Cerebellar cortex (tissue), 1 donor: ENCODE results near the gene RHEX.
"Not testable (repeated sequence)": the region's sequence is repeated elsewhere in the genome, so short reads cannot be mapped to it uniquely, and the experiment has no call there.

Experiments
- DNase-seq: peaks from one replicate; pipeline ENCODE4 v3.0.0-alpha.2; 2015; ENCODE audit warnings: low spot score

Gene RHEX, protein sequence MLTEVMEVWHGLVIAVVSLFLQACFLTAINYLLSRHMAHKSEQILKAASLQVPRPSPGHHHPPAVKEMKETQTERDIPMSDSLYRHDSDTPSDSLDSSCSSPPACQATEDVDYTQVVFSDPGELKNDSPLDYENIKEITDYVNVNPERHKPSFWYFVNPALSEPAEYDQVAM

DNA sequence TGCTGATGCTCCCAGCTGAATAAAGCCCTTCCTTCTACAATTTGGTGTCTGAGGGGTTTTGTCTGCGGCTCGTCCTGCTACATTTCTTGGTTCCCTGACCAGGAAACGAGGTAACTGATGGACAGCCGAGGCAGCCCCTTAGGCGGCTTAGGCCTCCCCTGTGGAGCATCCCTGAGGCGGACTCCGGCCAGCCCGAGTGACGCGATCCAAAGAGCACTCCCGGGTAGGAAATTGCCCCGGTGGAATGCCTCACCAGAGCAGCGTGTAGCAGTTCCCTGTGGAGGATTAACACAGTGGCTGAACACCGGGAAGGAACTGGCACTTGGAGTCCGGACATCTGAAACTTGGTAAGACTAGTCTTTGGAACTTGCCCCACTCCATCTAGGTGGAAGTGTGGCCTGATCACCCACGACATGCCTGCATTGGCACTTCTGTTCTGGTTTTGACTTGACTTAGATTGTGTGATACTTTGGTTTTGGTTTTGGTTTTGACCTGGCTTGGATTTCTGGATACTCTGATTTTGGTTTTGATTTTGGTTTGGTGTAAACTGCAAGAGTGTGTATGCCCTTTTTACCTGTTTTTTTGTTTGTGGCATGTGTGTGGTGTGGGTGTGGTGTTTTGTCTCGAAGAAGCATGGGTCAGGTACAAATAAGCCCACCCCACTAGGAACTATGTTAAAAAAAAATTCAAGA, at the start of gene RHEX:
TSS of gene RHEX (plus strand) at position 255 of the 692 bp plus-strand sequence. CDS start 44,656 bp downstream, outside the sequence.
- not testable (repeated sequence) for DNase-seq

DNA sequence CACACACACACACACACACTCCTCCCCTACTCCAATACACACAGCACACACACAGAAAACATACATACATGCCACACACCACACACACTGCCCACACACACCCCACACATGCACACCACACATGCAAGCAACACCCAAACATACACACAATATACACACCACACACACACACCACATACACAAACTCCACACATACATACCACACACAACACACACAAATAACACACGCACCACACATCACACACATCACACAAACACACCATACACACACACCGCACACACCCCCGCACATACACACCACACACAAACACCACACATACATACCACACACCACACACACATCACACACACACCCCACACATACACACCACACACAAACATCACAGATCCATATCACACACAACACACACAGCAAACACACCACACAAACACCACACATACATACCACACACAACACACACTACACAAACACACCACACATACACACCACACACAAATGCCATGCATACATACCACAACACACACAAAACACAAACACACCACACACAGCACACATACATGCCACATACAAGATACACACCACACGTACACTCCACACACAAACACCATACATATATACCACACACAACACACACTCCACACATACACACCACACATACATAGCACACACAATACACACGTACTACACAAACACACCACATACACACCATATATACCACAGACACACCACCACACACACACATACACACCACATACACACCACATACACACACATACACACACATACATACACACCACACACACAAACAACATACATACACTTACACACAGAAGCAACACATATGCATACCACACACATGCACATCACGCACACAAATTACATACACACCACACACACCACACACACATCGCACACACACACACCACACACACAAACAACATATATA, 48.8 kb upstream of the RHEX start:
- no peak for DNase-seq

DNA sequence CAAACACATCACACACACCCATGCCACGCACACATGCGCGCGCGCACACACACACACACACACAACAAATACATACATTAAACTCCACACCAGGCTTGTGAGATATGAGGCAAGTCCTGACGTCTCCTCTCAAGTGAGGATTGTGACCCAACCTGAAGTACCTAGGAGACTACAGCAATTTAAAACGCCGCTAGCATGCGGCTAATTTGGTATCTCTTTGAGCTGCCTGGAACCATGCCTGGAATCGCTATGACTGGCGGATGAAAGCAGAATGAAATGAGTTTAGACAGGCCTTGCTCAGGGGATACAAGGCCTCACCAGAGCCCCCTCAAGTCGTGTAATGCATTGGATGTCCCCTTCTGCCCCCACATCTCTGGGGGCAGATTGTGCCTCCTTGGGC, 48.1 kb upstream of the RHEX start:
- DNase-seq = no peak

DNA sequence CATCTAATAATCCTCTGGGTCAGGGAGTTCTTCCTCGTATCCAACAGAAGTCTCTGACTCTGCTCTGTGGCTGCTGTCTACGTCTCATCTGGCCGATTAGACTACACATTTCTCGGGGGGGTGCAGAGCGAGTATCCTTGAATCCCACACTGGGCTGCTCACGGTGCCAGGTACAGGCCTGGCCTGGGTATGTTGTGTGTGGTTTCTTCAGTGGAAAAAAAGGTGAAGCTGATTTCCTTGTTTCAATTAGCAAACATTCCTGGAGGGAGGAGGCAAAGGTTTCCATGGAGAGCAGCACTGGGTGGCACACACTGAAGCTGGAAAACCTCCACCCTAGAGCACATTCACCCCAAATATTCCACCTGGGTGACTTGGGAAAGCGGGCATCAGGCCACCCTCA, 47.7 kb upstream of the RHEX start:
- DNase-seq = no peak

DNA sequence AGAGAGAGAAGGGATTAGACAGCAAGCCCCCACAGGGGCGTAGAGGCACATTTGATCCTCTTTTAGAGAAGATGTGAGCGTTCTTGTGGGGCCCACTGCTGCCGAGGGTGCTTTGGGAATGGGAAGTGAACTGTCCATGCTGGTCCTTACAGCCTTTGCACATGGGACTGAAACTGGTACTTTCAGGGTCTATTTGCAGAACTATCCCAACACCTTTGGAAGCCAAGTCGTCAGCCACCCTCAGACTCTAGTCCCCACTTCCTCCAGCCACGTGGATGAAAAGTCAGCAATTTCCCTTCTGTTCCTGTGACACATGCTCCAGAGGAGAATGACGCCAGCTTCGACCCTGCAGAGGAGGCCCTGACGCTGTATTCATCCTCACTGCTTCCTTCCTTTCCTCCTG, 47.2 kb upstream of the RHEX start:
- DNase-seq = no peak

DNA sequence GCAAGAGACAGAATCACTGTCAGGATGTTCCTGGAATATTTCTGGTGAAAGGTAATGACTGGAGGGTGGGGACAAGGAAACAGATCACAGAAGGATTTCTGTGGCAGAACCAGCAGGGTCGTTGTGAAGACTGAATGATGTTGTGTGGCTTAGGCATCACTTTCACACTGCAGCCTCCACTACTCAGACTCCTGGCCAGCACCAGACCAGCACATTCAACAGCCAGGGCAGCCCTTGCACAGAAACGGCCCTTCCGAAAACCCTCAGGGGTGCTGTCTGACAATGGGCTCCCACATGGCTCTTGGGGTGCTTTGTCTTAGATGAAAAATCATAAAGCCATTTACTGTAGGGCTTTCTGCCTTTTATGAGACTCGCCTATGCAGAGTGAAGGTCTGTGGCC, 46.0 kb upstream of the RHEX start:
- no peak for DNase-seq

DNA sequence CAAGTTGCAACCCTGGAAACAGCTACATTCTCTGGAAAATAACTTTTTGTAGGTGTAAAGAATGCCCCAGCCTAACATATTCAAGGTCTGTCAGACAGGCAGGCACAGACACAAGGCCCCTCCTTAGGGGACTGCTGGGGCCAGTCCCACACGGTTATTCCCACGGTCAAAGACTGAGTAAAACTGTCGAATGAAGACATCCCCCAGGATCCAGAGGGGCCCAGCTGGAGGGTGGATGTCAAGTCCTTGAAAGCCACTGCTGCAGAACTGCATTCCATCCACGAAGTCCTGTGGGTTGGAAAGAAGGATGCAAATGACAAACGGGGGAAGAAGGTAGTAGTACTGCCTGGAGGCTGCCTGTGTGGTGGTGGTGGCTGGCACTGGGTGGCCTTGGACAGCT, 42.9 kb upstream of the RHEX start:
- no peak for DNase-seq

DNA sequence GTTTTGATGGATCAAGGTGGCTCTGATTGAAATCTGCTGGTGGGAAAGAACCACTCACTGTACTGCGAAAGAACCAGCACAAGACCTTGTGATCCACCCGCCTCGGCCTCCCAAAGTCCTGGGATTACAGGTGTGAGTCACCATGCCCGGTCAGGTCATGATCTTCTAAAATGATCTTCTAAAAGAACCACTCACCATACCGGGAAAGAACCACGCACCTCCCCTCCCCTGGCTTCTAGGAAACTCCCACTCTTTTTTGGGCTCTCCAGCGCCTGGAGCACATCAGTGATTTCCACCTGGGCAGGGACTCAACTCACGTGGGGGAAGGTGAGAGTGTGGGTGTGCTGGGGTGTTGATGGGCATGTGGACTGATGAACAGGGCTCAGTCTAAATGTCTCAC, 41.9 kb upstream of the RHEX start:
- no peak for DNase-seq

DNA sequence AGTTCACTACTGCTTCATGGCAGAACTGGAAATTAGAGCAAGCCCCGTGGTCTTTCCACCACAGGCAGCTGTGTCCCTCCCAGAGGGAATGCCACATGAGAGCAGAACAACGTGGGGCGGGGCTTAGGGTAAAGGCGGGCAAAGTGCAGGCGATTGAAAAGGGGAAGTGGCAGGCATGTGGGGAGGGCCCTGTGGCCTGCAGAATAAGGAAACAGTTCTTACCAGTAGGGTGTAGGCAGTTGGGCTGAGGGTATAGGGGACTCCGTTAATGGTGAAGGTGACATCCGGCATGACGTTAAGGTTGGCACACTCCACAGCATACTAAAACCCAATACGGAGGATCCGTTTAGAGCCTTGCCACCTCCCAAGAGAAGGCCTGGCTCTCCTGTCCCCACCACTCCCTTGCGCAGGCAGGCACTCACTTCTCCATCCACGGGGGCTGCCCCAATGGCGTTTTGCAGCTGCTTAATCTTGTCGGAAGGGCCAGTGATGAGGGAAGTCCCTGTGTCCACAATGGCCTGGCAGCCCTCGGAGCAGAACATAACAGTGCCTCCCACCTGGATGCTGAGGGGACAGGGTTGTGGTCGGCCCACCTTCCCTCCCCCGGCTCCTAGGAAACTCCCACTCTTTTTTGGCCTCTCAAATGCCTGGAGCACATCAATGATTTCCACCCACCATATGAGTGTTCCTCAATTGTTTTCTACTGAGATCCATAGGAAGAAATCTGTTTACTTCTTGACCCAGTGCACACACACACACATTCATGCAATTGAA, 40.7 kb upstream of the RHEX start:
- DNase-seq = no peak

DNA sequence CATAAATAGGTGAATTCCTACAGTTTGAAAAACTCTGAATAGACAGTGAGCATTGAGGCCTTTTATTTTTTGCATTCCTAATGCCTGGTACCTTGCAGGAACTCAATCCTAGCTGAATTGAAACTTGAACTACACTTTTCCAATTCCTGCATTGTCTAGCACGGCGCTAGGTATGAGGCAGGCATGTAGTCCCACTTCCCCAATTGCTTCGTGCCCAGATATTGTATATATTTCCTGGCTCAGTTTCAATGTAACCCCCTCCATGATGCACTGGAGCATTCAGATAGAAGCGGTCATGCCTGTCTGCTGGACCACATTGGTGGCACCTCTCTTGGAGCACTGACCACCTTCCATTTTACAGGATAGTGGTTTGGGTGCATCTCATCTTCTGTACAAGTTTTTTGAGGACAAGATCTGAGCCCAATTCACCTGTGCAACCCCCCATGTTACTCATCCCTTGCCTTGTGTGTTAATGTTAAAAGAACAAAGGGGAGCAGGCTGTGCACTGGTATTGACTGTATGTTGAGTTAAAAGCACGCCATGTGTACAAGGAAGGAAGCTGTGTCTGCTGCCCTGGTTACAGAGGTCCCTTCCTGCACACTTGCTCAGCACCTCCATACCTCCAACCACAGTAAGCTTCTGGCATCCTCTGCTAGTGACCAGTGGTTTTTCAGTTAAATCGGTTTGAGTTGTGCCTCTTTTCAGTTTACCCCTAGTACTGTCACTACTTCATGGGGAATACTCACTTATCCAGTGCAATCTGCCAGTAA, 39.8 kb upstream of the RHEX start:
- DNase-seq = no peak

DNA sequence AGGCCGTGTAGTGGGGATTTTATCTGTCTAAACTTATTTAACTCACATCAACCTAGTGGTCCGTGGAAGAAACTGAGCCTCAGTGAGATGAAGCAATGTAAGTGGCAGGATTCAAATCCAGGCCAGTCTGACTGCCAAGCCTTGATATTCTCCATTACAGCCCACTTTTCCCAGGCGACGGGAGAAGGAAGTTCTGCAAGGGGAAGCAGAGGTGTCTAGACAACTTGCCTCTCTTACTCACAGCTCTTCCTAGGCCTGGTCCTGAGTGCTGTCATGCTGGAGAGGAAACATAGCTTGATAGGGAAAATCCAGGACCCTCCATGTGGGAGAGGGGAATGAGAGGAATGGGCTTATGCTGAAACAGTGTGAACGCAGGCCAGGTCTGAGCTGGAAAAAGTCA, 38.4 kb upstream of the RHEX start:
- DNase-seq = no peak

DNA sequence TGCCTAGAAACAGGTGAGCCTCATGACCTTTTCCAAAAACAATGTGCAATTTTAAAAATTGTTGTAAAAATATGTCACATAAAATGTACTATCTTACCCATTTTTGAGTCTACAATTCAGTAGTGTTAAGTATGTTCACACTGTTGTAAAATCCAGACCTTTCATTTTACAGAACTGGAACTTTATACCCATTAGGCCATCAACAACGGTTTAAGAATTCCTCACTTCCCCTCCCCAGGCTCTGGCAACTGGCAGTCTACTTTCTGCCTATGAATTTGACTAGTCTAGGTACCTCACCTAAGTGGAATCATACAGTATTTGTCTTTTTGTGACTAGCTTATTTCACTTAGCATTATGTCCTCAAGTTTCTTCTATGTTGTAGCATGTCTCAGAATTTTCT, 37.9 kb upstream of the RHEX start:
- DNase-seq = no peak

DNA sequence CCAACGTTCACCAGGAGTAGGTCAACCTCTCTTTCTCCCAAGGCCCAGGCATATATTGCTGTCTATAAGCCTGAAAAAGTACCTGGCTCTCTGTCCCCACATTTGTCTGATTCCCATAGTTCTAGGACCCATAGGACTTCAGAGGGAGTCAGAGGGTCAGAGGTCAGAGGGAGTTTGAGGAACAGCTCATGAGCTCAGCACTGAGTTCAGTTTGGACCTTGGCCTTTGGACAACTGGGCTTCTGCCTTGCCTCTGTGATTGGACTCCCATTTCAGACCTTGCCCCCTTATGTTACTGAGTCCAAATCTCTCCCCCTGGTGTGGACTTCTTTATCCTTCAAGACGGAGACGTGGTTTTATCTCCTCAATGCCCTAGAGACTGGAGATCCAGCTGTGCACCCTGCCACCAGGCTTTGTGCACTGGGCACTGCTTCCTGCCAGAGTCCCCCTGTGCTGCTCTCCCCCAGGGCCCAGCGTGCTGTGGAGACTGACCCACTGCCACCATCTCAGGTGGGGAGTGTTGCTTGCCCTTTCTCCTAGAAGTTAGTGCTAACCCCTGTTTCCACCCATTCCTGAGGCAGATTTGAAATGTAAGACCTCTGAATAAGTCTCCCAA, 32.5 kb upstream of the RHEX start:
- no peak for DNase-seq

DNA sequence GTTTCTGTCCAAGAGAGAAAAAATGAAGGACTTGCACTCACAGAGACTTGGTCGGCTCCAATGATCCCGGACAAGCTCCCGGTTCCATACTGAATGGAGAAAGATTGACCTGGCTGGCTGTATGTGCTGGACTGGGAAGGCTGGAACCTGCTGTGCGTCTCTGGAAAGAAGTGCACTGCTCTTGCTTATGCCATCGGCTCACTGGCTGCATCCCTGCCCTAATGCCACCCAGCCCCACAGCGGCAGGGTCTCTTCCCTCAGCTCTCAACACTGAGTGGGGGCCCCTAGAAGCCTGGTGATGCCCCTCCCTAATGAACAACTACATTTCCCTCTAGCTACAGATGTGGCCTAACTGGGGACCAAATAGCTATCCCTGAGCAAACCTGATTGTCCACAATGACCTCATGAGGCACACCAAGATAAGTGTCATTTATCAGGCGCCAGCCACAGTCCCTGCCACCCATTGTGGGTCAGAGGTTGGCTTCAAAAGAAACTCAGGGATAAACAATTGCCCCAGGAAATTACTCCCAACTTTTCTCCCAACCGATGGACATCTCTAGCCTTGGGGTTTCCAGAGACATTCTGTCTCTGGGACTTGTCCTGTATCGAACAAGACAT, 31.9 kb upstream of the RHEX start:
- no peak for DNase-seq

DNA sequence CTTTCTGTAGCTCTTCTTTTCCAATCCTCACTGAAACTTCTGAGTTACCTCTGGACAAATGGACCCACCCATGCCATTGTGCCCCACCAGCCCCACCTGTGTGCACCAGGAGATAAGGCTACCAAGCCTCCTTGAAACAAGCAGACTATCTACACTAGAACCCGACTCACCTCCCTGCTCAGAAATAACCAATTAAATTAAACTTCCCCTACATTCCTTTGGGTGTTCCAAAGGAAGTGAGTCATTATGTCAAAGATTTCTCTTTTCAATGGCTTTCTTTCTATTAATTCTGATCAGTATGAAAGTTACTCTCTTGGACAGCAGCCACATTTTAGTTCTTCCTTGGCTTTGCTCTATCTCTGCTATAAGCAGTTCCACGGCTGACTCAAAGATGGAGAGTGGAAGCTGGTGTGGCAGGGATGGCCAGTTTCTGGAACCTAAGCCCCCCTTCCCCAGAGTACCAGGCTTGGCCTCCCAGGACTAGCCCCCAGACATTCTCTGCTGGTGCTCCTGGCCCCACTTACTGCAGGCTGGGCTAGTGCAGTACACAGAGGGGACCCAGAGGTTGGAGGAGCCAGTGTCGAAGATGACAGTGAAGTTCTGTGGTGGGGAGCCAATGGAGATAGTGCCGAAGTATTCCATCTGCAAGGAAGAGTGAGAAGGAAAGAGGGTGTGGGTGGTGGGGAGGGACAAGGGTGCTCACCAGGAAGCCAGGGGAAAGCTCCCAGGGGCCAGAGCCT, 31.2 kb upstream of the RHEX start:
- no peak for DNase-seq

DNA sequence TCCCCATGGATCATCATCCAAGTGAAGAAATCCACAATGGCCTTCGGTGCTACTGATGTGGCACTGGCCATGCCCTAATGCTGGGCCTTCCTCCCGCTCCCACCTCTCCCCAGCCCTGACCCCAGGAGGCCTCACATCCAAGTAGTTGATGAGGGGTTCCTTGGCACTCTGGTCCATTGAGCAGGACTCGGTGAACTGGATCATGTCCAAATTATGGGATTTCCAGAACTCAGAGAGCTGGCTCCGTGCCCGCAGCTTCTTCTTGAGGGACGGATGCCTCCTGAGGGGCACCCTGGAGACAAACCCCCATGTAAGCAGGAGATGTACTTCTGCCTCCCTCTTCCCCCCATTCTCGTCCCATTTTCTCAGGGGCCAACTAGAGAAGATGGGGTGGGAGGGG, 30.2 kb upstream of the RHEX start:
- no peak for DNase-seq

DNA sequence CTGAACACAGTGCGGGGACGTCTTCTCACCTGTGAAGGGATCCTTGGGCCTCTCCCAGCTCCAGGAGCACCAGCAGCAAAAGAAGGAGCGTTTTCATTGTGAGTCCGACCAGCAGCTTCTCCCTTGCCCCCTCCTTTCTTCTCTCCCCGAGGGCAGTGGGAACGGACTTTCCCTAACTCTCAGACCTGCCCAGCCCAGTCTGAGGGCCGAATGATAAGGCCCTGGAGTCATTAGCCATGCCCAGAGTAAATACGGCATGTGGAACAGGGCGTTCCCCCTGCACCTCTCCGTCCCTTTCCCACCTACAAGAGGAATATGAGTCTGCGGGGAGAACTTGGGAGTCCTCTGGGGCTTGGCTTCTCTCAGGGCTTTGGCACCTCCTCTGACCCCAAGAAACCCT, 29.3 kb upstream of the RHEX start, which contains the start of gene CTSE:
TSS of gene CTSE (minus strand) at position 201 of the 400 bp plus-strand sequence. CDS start at position 97, 104 bp downstream.
- no peak for DNase-seq

DNA sequence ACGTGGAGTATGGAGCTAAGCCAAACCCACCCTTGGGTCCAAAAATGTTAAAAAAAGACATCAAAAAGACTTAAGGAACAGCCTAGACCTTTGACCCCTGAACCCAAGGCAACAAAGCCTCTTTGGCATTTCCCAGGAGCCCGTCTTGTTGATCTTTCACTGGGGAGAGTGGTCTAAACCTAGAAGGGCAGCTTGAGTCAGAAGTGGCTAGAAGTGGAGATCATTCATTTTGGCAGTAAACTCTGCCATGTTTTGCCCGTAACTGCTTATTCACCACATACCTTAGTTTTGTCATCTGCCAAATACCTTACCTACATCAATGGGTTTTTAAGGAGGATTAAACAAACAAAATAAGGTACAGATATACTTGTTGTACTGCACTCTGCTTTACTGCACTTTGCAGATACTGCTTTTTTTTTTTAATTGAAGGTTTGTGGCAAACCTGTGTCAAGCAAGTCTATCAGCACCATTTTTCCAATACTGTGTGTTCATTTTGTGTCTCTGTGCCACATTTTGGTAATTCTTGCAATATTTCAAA, 27.6 kb upstream of the RHEX start:
- DNase-seq = no peak

DNA sequence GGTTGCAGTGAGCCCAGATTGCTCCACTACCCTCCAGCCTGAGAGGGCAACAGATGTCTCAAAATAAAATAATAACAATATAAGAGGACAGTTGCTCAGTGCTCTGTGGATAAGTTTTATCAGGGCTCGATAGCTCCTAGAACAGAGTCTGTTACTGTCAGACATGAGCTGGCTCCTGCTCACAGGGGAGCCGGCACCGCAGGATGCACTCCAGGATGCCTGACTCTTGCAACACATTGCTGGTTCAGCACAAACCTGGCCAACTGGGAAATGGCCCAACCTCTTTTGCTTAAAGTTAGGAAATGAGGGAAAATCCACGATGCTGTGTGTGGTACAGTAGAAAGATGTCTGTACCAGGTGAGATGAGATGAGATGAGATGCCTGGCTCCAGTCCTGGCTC, 23.5 kb upstream of the RHEX start:
- no peak for DNase-seq
